ENCODE measurements around the gene RUNX2. TPM values are rescaled to one million over a fixed set of nuclear protein-coding genes. Genes with fewer than 3 reads are reported as not detected.
A peak's percentile ranks its signal among the peaks of the same experiment; 100 is the strongest.
"Not testable (repeated sequence)": the region's sequence is repeated elsewhere in the genome, so short reads cannot be mapped to it uniquely, and the experiment has no call there.

Gene RUNX2
- polyA plus RNA-seq (2013, experiment 1 of 2; ENCODE audit: insufficient read length) = 16.7 TPM
- 16.4 TPM for polyA plus RNA-seq (2013, experiment 2 of 2; ENCODE audit: insufficient read length)

- peak; percentile 84 for DNase-seq
Measured at GRCh38 chr6:45327956-45328522, at the start of gene RUNX2. TSS of gene RUNX2 (plus strand) at chr6:45328330. CDS start at chr6:45328727, 397 bp downstream.

DNA sequence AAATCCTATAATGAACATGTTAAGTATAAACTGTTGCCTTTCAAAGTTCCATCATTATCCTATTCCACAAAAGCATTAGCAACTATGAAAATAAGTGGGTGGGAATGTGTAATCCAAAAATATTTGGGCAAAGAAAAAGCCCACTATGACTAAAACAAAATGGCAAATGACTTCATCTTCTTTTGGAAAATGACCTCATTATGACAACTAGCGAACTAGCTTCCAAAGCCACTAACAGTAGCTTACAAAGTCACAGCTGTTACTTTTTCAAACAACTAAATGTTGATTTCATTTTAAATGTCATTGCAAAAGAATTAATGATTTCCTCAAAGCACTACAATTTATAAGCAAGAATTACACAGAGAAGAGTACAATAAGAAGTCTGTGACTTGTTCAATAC is 49.8 kb upstream of the RUNX2 start:
- DNase-seq = no peak

DNA sequence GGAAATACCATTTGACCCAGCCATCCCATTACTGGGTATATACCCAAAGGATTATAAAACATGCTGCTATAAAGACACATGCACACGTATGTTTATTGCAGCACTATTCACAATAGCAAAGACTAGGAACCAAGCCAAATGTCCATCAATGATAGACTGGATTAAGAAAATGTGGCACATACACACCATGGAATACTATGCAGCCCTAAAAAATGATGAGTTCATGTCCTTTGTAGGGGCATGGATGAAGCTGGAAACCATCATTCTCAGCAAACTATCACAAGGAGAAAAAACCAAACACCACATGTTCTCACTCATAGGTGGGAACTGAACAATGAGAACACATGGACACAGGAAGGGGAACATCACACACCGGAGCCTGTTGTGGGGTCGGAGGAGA is 41.4 kb upstream of the RUNX2 start:
- DNase-seq = not testable (repeated sequence)

- DNase-seq = no peak
Measured at GRCh38 chr6:45289751-45290514, 38.2 kb upstream of the RUNX2 start.

GRCh38 chr6:45293306-45293705 is 34.8 kb upstream of the RUNX2 start:
- no peak for DNase-seq

DNA sequence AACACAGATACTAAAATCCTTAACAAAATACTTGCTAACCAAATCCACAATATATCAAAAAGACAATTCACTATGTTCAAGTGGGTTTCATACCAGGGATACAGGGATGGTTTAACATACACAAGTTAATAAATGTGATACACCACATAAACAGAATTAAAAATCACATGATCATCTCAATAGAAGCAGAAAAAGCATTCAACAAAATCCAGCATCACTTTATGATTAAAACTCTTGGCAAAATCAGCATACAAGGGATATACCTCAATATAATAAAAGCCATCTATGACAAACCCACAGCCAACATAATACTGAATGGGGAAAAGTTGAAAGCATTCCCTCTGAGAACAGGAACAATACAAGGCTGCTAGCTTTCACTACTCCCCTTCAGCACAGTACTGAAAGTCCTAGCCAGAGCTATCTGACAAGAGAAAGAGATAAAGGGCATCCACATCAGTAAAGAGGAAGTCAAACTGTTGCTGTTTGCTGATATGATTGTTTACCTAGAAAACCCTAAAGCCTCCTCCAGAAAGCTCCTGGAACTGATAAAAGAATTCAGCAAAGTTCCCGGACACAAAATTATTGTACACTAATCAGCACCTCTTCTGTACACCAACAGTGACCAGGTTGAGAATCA is 33.9 kb upstream of the RUNX2 start:
- not testable (repeated sequence) for DNase-seq

DNA sequence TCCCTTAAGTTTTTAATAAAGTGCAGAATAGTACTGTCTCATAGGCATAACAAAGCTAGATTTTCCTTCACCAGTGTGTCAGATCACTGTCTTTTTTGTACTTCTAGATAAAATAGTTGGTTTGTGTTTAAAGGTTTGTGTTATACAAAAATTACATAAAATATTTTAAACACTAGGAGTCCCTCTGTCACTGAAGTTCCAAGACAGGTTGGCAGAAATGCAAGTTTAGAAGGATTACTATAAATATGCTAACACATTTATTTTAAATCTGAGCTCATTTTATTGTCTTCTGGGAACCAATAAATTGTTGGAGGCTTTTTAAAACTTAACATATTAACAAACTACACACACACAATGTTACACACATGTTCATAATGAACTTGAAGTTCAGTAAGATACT is 30.8 kb upstream of the RUNX2 start:
- DNase-seq = peak; percentile 3

DNA sequence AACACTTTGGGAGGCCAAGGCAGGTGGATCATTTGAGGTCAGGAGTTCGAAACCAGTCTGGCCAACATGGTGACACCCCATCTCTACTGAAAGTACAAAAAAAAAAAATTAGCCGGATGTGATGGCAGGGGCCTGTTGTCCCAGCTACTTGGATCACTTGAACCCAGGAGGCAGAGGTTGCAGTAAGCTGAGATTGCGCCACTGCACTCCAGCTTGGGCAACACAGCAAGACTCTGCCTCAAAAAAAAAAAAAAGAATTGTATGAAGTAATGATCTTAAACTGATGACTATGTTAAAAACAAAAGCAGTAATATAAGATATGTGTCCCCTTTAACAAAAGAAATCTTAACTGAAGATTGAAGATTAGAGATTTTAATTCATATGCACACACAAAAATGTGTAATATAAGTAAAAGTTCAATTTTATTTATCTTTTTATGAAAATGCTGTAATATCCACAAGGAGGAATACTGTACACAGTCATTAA is 29.0 kb upstream of the RUNX2 start:
- DNase-seq = no peak

GRCh38 chr6:45300736-45301135 is 27.4 kb upstream of the RUNX2 start:
- DNase-seq = no peak

GRCh38 chr6:45301348-45302142 is 26.6 kb upstream of the RUNX2 start:
- DNase-seq = no peak

DNA sequence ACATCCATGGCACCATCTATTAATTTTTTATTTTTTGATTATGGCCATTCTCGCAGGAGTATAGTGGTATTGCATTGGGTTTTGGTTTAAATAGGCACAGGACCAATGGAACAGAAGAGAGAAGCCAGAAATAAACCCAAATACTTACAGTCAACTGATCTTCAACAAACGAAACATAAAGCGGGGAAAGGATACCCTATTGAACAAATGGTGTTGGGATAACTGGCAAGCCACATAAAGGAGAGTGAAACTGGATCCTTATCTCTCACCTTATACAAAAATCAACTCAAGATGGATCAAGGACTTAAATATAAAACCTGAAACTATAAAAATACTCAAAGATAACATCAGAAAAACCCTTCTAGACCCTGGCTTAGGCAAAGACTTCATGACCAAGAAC is 25.3 kb upstream of the RUNX2 start:
- DNase-seq = no peak

DNA sequence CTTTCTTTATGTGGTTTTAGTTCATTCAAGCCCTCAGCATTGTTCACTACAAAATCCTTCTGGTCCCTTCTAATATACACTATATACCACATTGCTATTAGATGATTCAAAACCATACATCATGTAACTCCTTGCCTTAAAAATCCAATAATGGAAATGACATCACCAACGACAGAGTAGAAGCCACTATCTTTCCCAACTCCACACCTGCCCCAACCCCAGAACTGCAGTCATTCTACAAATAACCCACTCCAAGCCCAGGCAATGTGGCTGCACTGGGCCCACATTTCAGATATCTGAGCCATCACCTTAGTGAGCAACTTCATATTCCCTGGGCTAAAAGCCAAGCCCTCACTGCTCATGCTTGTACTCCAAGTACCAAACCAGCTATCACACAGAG is 22.6 kb upstream of the RUNX2 start:
- DNase-seq = no peak

GRCh38 chr6:45310118-45310788 is 17.9 kb upstream of the RUNX2 start:
- no peak for DNase-seq

DNA sequence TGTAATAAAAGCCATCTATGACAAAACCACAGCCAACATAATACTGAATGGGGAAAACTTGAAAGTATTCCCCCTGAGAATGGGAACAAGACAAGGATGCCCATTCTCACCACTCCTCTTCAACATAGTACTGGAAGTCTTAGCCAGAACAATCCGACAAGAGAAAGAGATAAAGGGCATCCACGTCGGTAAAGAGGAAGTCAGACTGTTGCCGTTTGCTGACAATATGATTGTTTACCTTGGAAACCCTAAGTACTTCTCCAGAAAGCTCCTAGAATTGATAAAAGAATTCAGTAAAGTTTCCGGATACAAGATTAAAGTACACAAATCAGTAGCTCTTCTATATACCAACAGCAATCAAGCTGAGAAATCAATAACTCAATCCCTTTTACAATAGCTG is 14.0 kb upstream of the RUNX2 start:
- DNase-seq = no peak

DNA sequence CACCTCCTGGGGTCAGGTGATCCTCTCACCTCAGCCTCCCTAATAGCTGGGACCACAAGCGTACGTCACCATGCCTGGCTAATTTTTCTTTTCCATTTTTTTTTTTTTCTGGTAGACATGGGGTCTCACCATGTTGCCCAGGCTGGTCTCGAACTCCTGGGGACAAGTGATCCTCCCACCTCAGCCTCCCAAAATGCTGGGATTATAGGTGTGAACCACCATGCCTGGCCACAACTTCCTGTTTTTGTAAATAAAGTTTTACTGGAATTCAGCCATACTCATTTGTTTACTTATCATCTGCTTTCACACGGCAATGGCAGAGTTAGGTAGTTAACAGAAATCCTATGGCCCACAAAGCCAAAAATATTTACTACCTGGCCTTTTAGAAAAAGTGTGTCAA is 7.8 kb upstream of the RUNX2 start:
- no peak for DNase-seq

GRCh38 chr6:45323656-45324224 is 4.4 kb upstream of the RUNX2 start:
- no peak for DNase-seq

DNA sequence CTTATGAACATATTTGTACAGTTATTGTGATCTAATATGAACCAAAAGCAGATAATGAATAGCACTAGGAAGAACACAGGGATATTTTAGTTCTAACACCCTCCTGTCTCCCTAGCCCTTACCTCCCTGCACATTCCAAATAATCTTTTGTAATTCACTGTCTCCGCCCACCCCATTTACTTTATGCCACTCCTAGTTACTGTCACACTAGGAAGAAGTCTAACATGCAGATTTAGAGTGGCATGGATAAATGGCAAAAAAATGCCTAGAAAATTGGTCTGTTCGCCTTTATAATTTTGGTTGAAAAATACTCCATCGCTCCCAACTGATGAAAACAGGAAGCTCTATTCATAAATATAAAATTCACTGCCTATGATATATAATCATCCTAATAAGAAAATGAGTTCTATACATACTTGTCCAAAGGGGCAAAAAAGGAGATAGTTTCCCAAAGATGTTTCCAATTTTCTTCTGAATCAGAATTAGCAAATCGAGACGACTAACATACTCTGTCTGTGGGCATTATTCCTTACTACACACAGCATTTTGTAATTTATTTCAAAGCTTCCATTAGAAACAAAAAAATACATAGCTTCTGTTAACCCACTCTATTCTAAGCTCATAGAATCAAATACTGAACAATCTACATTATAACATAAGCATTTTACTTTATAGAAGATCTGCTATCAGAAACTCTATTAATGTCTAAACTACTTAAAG is 1.3 kb upstream of the RUNX2 start:
- no peak for DNase-seq

DNA sequence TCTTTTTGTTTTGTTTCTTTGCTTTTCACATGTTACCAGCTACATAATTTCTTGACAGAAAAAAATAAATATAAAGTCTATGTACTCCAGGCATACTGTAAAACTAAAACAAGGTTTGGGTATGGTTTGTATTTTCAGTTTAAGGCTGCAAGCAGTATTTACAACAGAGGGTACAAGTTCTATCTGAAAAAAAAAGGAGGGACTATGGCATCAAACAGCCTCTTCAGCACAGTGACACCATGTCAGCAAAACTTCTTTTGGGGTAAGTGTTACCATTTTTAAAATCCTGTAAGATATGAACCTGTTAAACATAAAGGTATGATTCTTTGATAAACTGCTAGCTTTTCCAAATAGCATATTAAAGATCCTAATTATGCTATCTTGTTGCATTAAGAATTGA is 393 bp downstream of the RUNX2 start:
- no peak for DNase-seq

DNA sequence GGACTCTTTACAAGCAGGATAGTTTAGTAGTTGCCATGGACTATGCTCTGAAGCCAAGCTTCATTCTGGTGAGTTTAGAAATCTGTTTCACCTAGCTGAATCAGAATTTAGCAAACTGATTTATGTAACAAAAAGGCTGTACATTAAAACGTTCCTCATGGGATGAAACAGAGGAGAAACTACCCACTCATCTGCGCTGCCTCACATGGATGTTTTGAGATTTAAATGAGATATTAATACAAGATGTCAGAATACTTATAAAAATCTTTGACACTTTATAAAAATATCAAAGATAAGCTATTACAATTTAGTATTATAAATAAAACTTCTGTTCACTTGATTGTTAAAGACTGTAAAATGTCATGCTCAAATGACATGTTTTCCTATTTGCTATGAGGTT is 16.8 kb downstream of the RUNX2 start:
- no peak for DNase-seq

GRCh38 chr6:45350186-45350710 is 22.1 kb downstream of the RUNX2 start:
- DNase-seq = no peak

DNA sequence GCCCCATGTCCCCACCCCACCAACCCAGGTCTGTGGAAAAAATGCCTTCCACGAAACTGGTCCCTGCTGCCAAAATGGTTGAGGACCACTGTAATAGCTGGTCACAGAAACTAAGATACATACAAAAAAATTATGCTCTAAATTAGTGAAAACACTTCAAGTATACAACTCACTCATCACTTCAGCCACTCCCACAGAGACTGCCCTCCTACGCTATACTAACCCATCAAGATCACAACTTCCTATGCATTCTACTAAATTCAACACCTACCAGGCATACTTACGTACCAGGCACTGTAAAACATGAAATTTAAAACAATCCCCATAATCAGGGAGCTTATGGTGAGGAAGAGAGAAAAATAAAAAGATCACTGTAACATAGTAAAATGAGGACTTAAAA is 22.9 kb downstream of the RUNX2 start:
- no peak for DNase-seq
